ENCODE results near the gene PPP2R5D. TPM values are rescaled to one million over a fixed set of nuclear protein-coding genes. Genes with fewer than 3 reads are reported as not detected.

Gene PPP2R5D
- total RNA-seq, 1 experiment from 2014 or later: 53.7 TPM

GRCh38 chr6:43059168-43060033, 75.0 kb downstream of the PPP2R5D start, which contains the start of the genes KLC4 and MRPL2:
Gene KLC4, plus strand, starts transcription at chr6:43059631. Its CDS starts 1,705 bp downstream, at chr6:43061336.
Gene MRPL2, minus strand, starts transcription at chr6:43059434. Its CDS starts 53 bp downstream, at chr6:43059381.
- no peaks in the 10 kb centered on the region for H4K20me1 ChIP-seq (ENCODE audit: insufficient read depth)
- peak within 1 kb of the TSS; percentile 96 for H3K4me2 ChIP-seq
- H3K79me2 ChIP-seq (ENCODE audit: low read depth): peaks cover 32% of the 10 kb centered on the region
- H3K4me1 ChIP-seq (replicated peaks; ENCODE audit: insufficient read depth): peaks cover 22% of the 10 kb centered on the region
- no peaks in the 10 kb centered on the region for H3K9me3 ChIP-seq (ENCODE audit: insufficient read depth, low read depth)
- DNase-seq: peak; percentile 94 to 95
- H3K27ac ChIP-seq: peak within 1 kb of the TSS; percentile 61
- no peaks in the 10 kb centered on the region for H3K27me3 ChIP-seq (ENCODE audit: insufficient read depth, low read depth)
- no peaks in the 10 kb centered on the region for H3K9me2 ChIP-seq (ENCODE audit: insufficient read depth)
- intact Hi-C loops (cut with micrococcal nuclease; ENCODE audit: unreplicated experiment): loop anchor here (1.0 to 5.0 kb wide), 3 partner anchors 47 to 115 kb away; partner anchors contain the start of genes KLHDC3, MEA1 and SRF
- ChIA-PET POLR2A (ENCODE audit: unreplicated experiment) (interaction anchor here (0.5 to 1.1 kb wide), 12 partner anchors 16 to 465 kb away, joined by 3 to 8 read pairs (median 6); partner anchors contain the start of genes CNPY3, CUL9, KLHDC3 and PPP2R5D), CTCF (interaction anchor here (0.5 to 1.2 kb wide), 2 partner anchors 85 to 437 kb away, joined by 4 read pairs; no protein-coding TSS in a partner anchor)
- peak within 1 kb of the TSS; percentile 80 for H3K4me3 ChIP-seq
- TF ChIP-seq, protein P1, sequence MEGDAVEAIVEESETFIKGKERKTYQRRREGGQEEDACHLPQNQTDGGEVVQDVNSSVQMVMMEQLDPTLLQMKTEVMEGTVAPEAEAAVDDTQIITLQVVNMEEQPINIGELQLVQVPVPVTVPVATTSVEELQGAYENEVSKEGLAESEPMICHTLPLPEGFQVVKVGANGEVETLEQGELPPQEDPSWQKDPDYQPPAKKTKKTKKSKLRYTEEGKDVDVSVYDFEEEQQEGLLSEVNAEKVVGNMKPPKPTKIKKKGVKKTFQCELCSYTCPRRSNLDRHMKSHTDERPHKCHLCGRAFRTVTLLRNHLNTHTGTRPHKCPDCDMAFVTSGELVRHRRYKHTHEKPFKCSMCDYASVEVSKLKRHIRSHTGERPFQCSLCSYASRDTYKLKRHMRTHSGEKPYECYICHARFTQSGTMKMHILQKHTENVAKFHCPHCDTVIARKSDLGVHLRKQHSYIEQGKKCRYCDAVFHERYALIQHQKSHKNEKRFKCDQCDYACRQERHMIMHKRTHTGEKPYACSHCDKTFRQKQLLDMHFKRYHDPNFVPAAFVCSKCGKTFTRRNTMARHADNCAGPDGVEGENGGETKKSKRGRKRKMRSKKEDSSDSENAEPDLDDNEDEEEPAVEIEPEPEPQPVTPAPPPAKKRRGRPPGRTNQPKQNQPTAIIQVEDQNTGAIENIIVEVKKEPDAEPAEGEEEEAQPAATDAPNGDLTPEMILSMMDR (conservative IDR thresholded peaks at IDR 0.05): no peak
- TF ChIP-seq EZH2 (IDR thresholded peaks at IDR 0.05; ENCODE audit: low read depth): no peak
- H3F3A ChIP-seq (ENCODE audit: insufficient read depth, low read depth): peaks cover 26% of the 10 kb centered on the region; the same call in 1 of the 2 replicates
- peak within 1 kb of the TSS; percentile 87 for H2AFZ ChIP-seq
- no TSS peak for BruUV-seq (replicated peaks)
- no peaks in the 10 kb centered on the region; the same call in 1 of the 2 replicates for H3K36me3 ChIP-seq (ENCODE audit: low read depth)

DNA sequence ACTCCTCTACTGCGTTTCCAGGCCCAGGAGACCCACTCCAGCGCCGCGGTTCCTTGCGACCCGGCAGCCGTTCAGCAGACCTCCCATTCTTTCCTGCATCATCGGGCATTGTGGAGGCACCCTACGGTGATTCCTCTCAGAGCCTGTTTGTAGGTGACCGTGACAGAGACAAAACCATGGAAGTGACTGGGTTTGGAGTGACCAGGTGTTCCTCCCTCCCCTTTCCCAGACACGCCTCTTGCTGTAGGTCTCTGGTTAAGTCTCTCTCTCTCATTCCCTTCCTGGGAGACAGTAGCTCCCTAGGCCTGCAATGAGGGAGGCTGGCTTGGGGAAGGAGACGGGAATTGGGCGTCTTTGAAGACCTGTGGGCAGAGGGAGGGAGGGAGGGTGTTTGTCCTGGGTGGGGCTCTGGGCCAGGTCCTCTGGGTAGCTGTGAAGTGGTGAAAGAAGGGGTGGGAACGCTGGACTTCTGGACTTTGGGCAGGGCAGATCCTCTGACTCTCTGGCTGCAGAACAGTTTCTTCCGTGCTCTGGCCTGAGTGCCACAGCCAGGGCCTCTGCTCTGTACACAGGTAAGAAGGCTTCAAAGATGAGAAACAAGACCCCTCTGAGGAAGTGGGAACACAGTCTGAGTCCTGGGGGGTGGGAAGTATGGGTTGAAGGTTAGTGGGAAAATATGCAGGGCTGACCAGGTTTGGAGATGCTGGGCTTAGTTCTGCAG, 75.8 kb downstream of the PPP2R5D start:
- peak overlapping the region; percentile 86 for H3K4me2 ChIP-seq
- H3F3A ChIP-seq (ENCODE audit: insufficient read depth, low read depth): peaks cover 19% of the 10 kb centered on the region; the same call in 1 of the 2 replicates
- no peaks in the 10 kb centered on the region for H3K27me3 ChIP-seq (ENCODE audit: insufficient read depth, low read depth)
- no peaks in the 10 kb centered on the region for H3K9me3 ChIP-seq (ENCODE audit: insufficient read depth, low read depth)
- no peaks in the 10 kb centered on the region; the same call in 1 of the 2 replicates for H3K36me3 ChIP-seq (ENCODE audit: low read depth)
- intact Hi-C loops (cut with micrococcal nuclease; ENCODE audit: unreplicated experiment): no loop called here
- CTCF ChIA-PET: interaction anchor here (0.6 to 1.2 kb wide), 2 partner anchors 84 kb away, joined by 3 to 4 read pairs; no protein-coding TSS in a partner anchor
- H3K4me1 ChIP-seq (replicated peaks; ENCODE audit: insufficient read depth): peaks cover 22% of the 10 kb centered on the region
- peak overlapping the region; percentile 87 for H2AFZ ChIP-seq
- no peaks in the 10 kb centered on the region for H3K9me2 ChIP-seq (ENCODE audit: insufficient read depth)
- DNase-seq: peak; percentile 62 to 74
- no peaks in the 10 kb centered on the region for H4K20me1 ChIP-seq (ENCODE audit: insufficient read depth)
- peak overlapping the region; percentile 61 for H3K27ac ChIP-seq
- peaks cover 32% of the 10 kb centered on the region for H3K79me2 ChIP-seq (ENCODE audit: low read depth)
- H3K4me3 ChIP-seq: peak overlapping the region; percentile 80
- TF ChIP-seq, protein P1 (conservative IDR thresholded peaks at IDR 0.05): no peak
- TF ChIP-seq EZH2 (IDR thresholded peaks at IDR 0.05; ENCODE audit: low read depth): no peak
- POLR2A ChIA-PET (ENCODE audit: unreplicated experiment): interaction anchor here (0.6 to 1.1 kb wide), 6 partner anchors 16 to 1025 kb away, joined by 3 to 6 read pairs (median 4); partner anchors contain the start of genes CNPY3 and PTK7
- BruUV-seq (replicated peaks): no TSS peak

All from PC-9 (cell line).